Renal cortex interstitium (tissue), 15 donors: Measurements from ENCODE around the gene ZSCAN25. TPM values are rescaled to one million over a fixed set of nuclear protein-coding genes. Genes with fewer than 3 reads are reported as not detected.
"Not testable (repeated sequence)": the region's sequence is repeated elsewhere in the genome, so short reads cannot be mapped to it uniquely, and the experiment has no call there.

ENCODE experiments used
- DNase-seq, 11 donors: peaks; one replicate each; pipeline ENCODE4 v3.0.0-alpha.2; 2013; ENCODE audit warnings: low read depth in 9 of 11, low spot score in 4 of 11; ENCODE audit errors: extremely low read depth in 1 of 11
- long read RNA-seq, 16 experiments: transcript quantifications; one replicate each; lab custom pipeline, GENCODE V29; 2026
- polyA plus RNA-seq, 3 donors: library from polyadenylated mRNA; unstranded; fragments of 120-200 nt; gene quantifications; one replicate each; pipeline ENCODE4 v1.2.1, GENCODE V29; 2013; ENCODE audit not compliant: insufficient read length in 3 of 3

Gene ZSCAN25
- polyA plus RNA-seq = 10 to 100 TPM; 18.5 to 21.0 (median 19.5) TPM
- long read RNA-seq, donor 1, full-length matches to known transcripts = 2 of 2 reads
- long read RNA-seq, donor 1, partial matches to known transcripts = 0 of 2 reads
- long read RNA-seq, donor 1, other reads (novel, unspliced or antisense) = 0 of 2 reads
- long read RNA-seq, donor 2, full-length matches to known transcripts = 3 of 16 reads
- long read RNA-seq, donor 2, partial matches to known transcripts = 13 of 16 reads
- long read RNA-seq, donor 2, other reads (novel, unspliced or antisense) = 0 of 16 reads
- long read RNA-seq, donor 3 = 0 reads
- long read RNA-seq, donor 4 = 0 reads
- long read RNA-seq, donor 5 = 0 reads
- long read RNA-seq, donor 6, partial matches to known transcripts = 0 of 1 reads
- long read RNA-seq, donor 6, other reads (novel, unspliced or antisense) = 0 of 1 reads
- long read RNA-seq, donor 7, full-length matches to known transcripts = 2 of 2 reads
- long read RNA-seq, donor 7, partial matches to known transcripts = 0 of 2 reads
- long read RNA-seq, donor 7, other reads (novel, unspliced or antisense) = 0 of 2 reads
- long read RNA-seq, donor 8 = 0 reads
- long read RNA-seq, donor 9, full-length matches to known transcripts = 2 of 17 reads
- long read RNA-seq, donor 9, partial matches to known transcripts = 15 of 17 reads
- long read RNA-seq, donor 9, other reads (novel, unspliced or antisense) = 0 of 17 reads
- long read RNA-seq, donor 10, full-length matches to known transcripts = 1 of 1 reads
- long read RNA-seq, donor 10, partial matches to known transcripts = 0 of 1 reads
- long read RNA-seq, donor 10, other reads (novel, unspliced or antisense) = 0 of 1 reads
- long read RNA-seq, donor 11, full-length matches to known transcripts = 1 of 1 reads
- long read RNA-seq, donor 11, partial matches to known transcripts = 0 of 1 reads
- long read RNA-seq, donor 11, other reads (novel, unspliced or antisense) = 0 of 1 reads
- long read RNA-seq, donor 12, full-length matches to known transcripts = 2 of 2 reads
- long read RNA-seq, donor 12, partial matches to known transcripts = 0 of 2 reads
- long read RNA-seq, donor 12, other reads (novel, unspliced or antisense) = 0 of 2 reads
- long read RNA-seq, donor 13 = 0 reads
- long read RNA-seq, donor 14 = 0 reads
- long read RNA-seq, donor 15, full-length matches to known transcripts = 1 of 1 reads
- long read RNA-seq, donor 15, partial matches to known transcripts = 0 of 1 reads
- long read RNA-seq, donor 15, other reads (novel, unspliced or antisense) = 0 of 1 reads
- long read RNA-seq, donor 16, full-length matches to known transcripts = 1 of 1 reads
- long read RNA-seq, donor 16, partial matches to known transcripts = 0 of 1 reads
- long read RNA-seq, donor 16, other reads (novel, unspliced or antisense) = 0 of 1 reads

DNA sequence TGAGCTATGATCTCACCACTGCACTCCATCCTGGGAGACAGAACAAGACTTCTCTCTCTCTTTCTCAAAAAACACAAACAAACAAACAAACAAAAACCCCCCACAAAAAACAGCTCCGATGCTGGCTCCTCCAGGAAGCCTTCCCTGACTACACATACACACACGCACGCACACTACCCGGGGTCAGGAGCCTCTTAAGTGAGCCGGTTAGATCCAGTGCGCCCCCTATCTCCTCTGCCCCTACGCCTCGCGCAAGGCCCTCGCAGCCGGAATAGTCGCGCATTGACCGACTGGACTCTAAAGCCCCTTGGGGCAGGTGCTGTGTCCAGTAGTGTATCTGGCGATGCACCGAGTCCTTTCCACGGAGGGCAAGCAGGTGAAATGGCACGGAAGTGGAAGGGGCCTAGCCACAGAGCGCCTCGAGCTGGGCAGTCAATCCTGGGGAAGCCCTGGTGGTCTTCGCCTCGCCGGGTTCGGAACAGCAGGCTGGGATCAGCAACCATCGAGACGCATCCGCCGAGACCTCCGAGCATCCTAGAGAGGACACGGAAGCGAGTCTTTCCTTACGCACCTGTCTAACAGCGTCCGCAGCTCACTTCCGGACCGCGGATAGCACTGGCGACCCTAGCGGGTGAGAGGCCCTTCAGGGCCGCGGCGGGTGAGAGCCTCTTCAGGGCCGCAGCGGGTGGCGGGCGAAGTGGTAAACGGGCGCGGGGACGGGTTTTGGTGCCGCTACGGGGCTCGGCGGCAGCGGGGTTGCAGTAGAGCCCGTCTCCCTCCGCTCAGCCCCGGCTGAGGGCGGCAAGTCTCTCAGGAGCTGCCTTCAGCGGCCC is at the start of gene ZSCAN25:
TSS of gene ZSCAN25 (plus strand) at position 588 of the 833 bp plus-strand sequence. CDS start 2,661 bp downstream, outside the sequence.
- DNase-seq = peak; percentile 86 to 95 (median 91)

DNA sequence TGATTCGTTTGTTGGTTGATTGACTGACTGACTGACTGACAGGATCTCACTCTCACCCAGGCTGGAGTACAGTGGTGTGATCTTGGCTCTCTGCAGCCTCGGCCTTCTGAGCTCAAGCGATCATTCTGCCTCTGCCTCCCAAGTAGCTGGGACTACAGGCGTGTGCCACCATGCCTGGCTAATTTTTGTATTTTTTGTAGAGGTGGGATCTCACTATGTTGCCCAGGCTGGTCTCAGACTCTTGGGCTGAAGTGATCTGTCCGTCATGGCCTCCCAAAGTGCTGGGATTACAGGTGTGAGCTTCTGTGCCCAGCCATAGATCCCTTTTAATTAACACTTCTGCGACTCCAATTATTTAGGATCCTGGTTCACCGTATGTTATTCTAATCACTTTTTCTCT is 48.0 kb upstream of the ZSCAN25 start:
- DNase-seq = not testable (repeated sequence)

DNA sequence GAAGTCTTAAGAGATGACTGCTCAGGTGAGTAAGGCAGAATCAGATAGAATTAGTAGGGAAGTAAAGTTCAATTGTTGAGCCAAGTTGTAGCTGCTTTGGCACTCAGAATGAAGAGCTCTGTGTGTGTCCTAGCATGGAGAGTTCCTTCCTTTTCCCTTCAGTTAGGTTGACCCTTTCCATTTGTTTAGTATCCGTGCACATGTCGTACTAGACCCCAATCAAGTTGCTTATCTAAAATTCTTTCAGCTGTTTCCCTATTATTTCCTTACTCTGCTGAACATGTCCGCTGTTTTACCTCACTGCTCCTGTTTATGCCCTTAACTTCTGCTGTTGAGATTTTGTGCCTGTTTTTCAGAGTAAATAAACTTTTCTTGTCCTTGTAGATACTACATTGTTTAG is 45.0 kb upstream of the ZSCAN25 start:
- no peak for DNase-seq

- DNase-seq = no peak
Measured at GRCh38 chr7:99573257-99573656, 43.5 kb upstream of the ZSCAN25 start.

- no peak for DNase-seq
Measured at GRCh38 chr7:99576251-99576650, 40.5 kb upstream of the ZSCAN25 start.

- no peak for DNase-seq
Measured at GRCh38 chr7:99579281-99579955, 37.3 kb upstream of the ZSCAN25 start.

- peak; percentile 33 to 65 (median 55) for DNase-seq
Measured at GRCh38 chr7:99579956-99580777, 36.6 kb upstream of the ZSCAN25 start.

- not testable (repeated sequence) for DNase-seq
Measured at GRCh38 chr7:99580778-99581332, 35.9 kb upstream of the ZSCAN25 start.

DNA sequence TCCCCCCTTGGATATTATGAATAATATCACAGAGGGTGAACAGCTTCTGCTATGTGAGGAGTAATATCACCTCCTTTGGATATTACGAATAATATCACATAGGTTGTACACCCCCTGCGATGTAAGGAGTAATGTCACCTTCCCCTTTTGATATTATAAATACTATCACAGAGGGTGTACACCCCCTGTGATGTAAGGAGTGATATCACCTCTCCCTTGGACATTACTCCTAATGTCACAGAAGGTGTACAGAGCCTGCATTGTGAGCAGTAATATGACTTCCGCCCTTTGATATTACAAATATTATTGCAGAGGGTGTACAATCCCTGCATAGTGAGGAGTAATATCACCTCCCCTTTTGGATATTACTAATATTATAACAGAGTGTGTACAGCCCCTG is 27.9 kb upstream of the ZSCAN25 start:
- no peak for DNase-seq

- DNase-seq = no peak
Measured at GRCh38 chr7:99594948-99595745, 21.6 kb upstream of the ZSCAN25 start.

DNA sequence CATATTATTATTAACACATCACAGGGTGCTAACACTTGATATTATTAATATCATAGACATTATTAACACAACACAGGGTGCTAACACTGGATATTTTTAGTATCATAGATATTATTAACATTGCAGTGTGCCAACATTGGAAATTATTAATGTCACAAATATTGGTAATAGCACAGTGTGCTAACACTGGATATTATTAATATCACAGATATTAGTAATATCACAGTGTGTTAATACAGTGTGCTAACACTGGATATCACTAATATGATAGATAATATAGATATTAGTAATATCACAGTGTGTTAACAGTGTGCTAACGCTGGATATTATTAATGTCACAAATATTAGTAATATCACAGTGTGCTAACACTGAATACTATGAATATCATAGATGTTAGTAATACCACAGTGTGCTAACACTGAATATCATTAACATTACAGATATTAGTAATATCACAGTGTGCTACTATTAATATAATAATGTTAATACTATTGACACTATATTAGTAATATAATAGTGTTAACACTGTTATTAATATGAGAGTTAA is 20.3 kb upstream of the ZSCAN25 start:
- no peak for DNase-seq

- no peak for DNase-seq
Measured at GRCh38 chr7:99597762-99598501, 18.8 kb upstream of the ZSCAN25 start, which contains the start of gene TMEM225B. TSS of gene TMEM225B (plus strand) at chr7:99598267. CDS start at chr7:99604389, 6,122 bp downstream.

GRCh38 chr7:99599836-99600235 is 16.9 kb upstream of the ZSCAN25 start:
- DNase-seq = no peak

DNA sequence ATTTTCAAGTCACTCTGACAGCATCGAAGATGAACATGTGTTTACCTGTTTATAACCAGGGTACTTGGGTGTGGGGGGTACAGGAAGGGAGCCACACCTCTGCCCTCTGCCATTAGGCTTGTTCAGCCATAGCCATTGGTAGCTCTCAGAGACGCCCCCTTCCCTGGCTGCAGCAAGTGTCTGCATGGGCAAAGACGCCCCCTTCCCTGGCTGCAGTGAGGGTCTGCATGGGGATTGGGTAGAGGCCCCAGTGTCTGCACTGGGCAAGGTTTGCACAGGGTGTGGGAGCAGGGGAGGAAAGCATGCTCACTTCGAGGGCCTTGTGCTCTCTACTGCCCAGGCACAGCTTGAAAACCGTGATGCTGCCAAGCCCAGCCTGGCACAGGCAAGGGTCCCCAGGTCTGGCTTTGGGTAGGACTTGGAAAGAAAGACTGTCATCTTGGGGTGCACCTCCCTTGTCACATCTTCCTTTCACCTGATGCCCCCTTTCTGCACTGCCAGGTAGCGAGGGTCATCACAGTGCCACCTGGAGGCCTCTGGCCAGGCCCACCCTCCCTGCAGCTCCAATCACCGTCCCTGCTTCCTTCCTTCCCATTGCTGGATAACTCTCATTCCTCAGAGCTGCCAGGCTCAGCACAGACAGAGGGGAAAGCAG is 15.0 kb upstream of the ZSCAN25 start:
- no peak for DNase-seq
